Suprapubic skin (tissue), 3 donors: ENCODE results near the gene TK2.

Experiments used
- CTCF ChIP-seq, 2 donors: fragments of 200-600 bp in 1 of 2; fragments of 450-650 bp in 1 of 2; sonication (generic) in 1 of 2; IDR thresholded peaks; one replicate each; pipeline ENCODE4 v1.5.1; 2016 to 2019; ENCODE audit warnings: antibody characterized with exemption in 2 of 2, mild to moderate bottlenecking in 1 of 2, moderate library complexity in 1 of 2
- POLR2A ChIP-seq, 2 donors: fragments of 450-650 bp; IDR thresholded peaks; one replicate each; pipeline ENCODE4 v1.6.1; 2017; ENCODE audit warnings: antibody characterized with exemption in 2 of 2, mild to moderate bottlenecking in 2 of 2, moderate library complexity in 2 of 2

- TF ChIP-seq CTCF (IDR thresholded peaks at IDR 0.05) (no peak), POLR2A (IDR thresholded peaks at IDR 0.05) (no peak)
These were observed 78.1 kb downstream of the TK2 start for GRCh38 chr16:66471716-66472393.
